ENCODE results near the gene PRPH.

DNA sequence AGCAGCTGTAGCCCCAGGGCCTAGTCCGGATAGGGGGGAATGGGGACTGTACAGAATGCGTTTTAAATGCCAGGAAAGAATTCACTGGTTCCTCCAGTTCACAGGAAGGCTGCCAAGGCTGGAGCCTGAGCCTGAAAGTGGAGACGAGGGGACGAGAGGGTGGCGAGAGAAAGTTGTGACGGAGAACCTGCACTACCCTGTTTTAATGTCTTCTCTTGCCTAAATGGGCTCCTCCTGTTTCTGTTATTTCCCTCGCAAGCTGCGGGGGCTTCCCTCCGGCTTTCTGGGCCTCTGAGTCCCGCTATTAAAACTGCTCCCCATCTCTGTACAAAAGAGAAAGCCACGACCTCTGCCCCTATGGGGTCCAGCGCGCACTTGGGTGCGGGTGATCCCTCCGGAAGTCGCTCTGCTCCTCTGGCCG, 37.5 kb downstream of the PRPH start:
- TF ChIP-seq, protein P1, sequence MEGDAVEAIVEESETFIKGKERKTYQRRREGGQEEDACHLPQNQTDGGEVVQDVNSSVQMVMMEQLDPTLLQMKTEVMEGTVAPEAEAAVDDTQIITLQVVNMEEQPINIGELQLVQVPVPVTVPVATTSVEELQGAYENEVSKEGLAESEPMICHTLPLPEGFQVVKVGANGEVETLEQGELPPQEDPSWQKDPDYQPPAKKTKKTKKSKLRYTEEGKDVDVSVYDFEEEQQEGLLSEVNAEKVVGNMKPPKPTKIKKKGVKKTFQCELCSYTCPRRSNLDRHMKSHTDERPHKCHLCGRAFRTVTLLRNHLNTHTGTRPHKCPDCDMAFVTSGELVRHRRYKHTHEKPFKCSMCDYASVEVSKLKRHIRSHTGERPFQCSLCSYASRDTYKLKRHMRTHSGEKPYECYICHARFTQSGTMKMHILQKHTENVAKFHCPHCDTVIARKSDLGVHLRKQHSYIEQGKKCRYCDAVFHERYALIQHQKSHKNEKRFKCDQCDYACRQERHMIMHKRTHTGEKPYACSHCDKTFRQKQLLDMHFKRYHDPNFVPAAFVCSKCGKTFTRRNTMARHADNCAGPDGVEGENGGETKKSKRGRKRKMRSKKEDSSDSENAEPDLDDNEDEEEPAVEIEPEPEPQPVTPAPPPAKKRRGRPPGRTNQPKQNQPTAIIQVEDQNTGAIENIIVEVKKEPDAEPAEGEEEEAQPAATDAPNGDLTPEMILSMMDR (IDR thresholded peaks at IDR 0.05), result no peak
- no peak for TF ChIP-seq POLR2AphosphoS5 (IDR thresholded peaks at IDR 0.05)
